Body of pancreas (tissue), 4 donors: ENCODE results near the gene ZNF532. TPM values are rescaled to one million over a fixed set of nuclear protein-coding genes. Genes with fewer than 3 reads are reported as not detected.
"Not testable (repeated sequence)": the region's sequence is repeated elsewhere in the genome, so short reads cannot be mapped to it uniquely, and the experiment has no call there.

ENCODE experiments used
- ATAC-seq: fragments of 150-250 bp; one replicate; pipeline ENCODE4 v1.9.1; 2016
- DNase-seq, 4 donors: peaks; one replicate each; pipeline ENCODE4 v3.0.0-alpha.2; 2019
- H3K27ac ChIP-seq, 4 donors: fragments of 200-600 bp; sonication (generic); 1 replicate in 3 of 4; 2 replicates in 1 of 4; pipeline versions ENCODE4 v1.5.1 to v1.6.1; 2016 to 2019; ENCODE audit warnings: mild to moderate bottlenecking in 1 of 4, mixed read lengths in 1 of 4, moderate library complexity in 1 of 4
- H3K27me3 ChIP-seq, 2 donors: fragments of 200-600 bp; sonication (generic); one replicate each; pipeline ENCODE4 v1.6.0; 2016; ENCODE audit warnings: mild to moderate bottlenecking in 1 of 2
- H3K36me3 ChIP-seq, 2 donors: fragments of 200-600 bp; sonication (generic); replicated peaks in 1 of 2; 2 replicates each; pipeline ENCODE4 v1.5.1; 2016; ENCODE audit warnings: low read depth in 2 of 2; ENCODE audit not compliant: insufficient read depth in 1 of 2
- H3K4me1 ChIP-seq: fragments of 200-600 bp; sonication (generic); one replicate; pipeline ENCODE4 v1.6.0; 2016
- H3K4me3 ChIP-seq, 2 donors: fragments of 200-600 bp; sonication (generic); 1 replicate in 1 of 2; 2 replicates in 1 of 2; pipeline ENCODE4 v1.5.1; 2016 to 2019
- H3K9me3 ChIP-seq, 3 donors: fragments of 200-600 bp; sonication (generic); 1 replicate in 2 of 3; 2 replicates in 1 of 3; pipeline ENCODE4 v1.5.1; 2016
- CTCF ChIP-seq, 7 experiments: fragments of 450-650 bp in 4 of 7; fragments of 200-600 bp in 3 of 7; sonication (generic) in 3 of 7; IDR thresholded peaks; one replicate each; pipeline ENCODE4 v1.5.1; 2016 to 2019; ENCODE audit warnings: antibody characterized with exemption in 7 of 7
- POLR2A ChIP-seq, 3 donors: fragments of 450-650 bp; IDR thresholded peaks; one replicate each; pipeline ENCODE4 v1.6.1; 2016; ENCODE audit warnings: antibody characterized with exemption in 3 of 3, mild to moderate bottlenecking in 2 of 3
- WGBS, 2 donors: methylation state at CpG; one replicate each; pipeline ENCODE4 v1.1.5; 2017; 5-methylcytosine and 5-hydroxymethylcytosine counted together
- intact Hi-C: fragments of 100-400 bp; cut with DNase I; formaldehyde crosslinking; loops from one replicate; pipeline ENCODE4 v1.15.1; 2023
- total RNA-seq, 2 donors: library from RNA; depleted of rRNA; stranded (reverse); fragments of >200 nt; gene quantifications; one replicate each; pipeline ENCODE4 v1.1.0, GENCODE V29; 2016

The ZNF532 gene
- total RNA-seq, 2 donors from 2014 or later = 12.2 to 52.1 TPM

- H3K4me3 ChIP-seq = no peak overlapping the region
- H3K9me3 ChIP-seq = no peaks in the 10 kb centered on the region
- DNase-seq (no peak), ATAC-seq (no peak)
- H3K27me3 ChIP-seq = no peaks in the 10 kb centered on the region
- H3K4me1 ChIP-seq = no peaks in the 10 kb centered on the region
- H3K27ac ChIP-seq = peak overlapping the region in 2 of 4 donors; percentile 8 to 29
- intact Hi-C loops = no loop called here
- H3K36me3 ChIP-seq = no peaks in the 10 kb centered on the region
- 64 to 70% methylated on average over 3 of the region's 3 CpGs for WGBS, 2 donors
- TF ChIP-seq POLR2A (IDR thresholded peaks at IDR 0.05) = no peak
- no peak for TF ChIP-seq CTCF (IDR thresholded peaks at IDR 0.05)
These were observed 35.4 kb upstream of the ZNF532 start for GRCh38 chr18:58829263-58829662.

GRCh38 chr18:58829886-58830285 lies 34.8 kb upstream of the ZNF532 start:
- H3K27ac ChIP-seq, H3K36me3 ChIP-seq, H3K4me3 ChIP-seq, intact Hi-C loops, H3K9me3 ChIP-seq, ATAC-seq, DNase-seq, H3K4me1 ChIP-seq, H3K27me3 ChIP-seq: not testable (repeated sequence)
- 63 to 79% methylated on average over 3 of the region's 3 CpGs for WGBS, 2 donors

GRCh38 chr18:58831606-58832005 lies 33.1 kb upstream of the ZNF532 start:
- no peak for ATAC-seq
- WGBS, 2 donors = 88 to 95% methylated on average over 1 of the region's 1 CpG
- Histone ChIP-seq H3K27ac (no peak overlapping the region), H3K4me3 (no peak overlapping the region), H3K9me3 (no peaks in the 10 kb centered on the region), H3K4me1 (no peaks in the 10 kb centered on the region), H3K36me3 (no peaks in the 10 kb centered on the region), H3K27me3 (no peaks in the 10 kb centered on the region)
- TF ChIP-seq CTCF (IDR thresholded peaks at IDR 0.05) (no peak), POLR2A (IDR thresholded peaks at IDR 0.05) (no peak)
- intact Hi-C loops = no loop called here
- no peak for DNase-seq

- Histone ChIP-seq H3K36me3 (no peaks in the 10 kb centered on the region), H3K27me3 (no peaks in the 10 kb centered on the region), H3K9me3 (no peaks in the 10 kb centered on the region), H3K4me1 (no peaks in the 10 kb centered on the region), H3K4me3 (no peak overlapping the region), H3K27ac (no peak overlapping the region)
- TF ChIP-seq POLR2A (IDR thresholded peaks at IDR 0.05) (no peak), CTCF (IDR thresholded peaks at IDR 0.05) (no peak)
- no peak for DNase-seq
- intact Hi-C loops = no loop called here
- 79 to 83% methylated on average over 4 to 5 of the region's 5 CpGs for WGBS, 2 donors
- no peak for ATAC-seq
These were observed 26.4 kb upstream of the ZNF532 start for GRCh38 chr18:58838165-58838860.

GRCh38 chr18:58838946-58839345 lies 25.7 kb upstream of the ZNF532 start:
- WGBS, 2 donors = 78 to 80% methylated on average over 6 of the region's 6 CpGs
- H3K27ac ChIP-seq = no peak overlapping the region
- ATAC-seq = no peak

More at GRCh38 chr18:58838946-58839345, 25.7 kb upstream of the ZNF532 start:
- Histone ChIP-seq H3K4me3 (no peak overlapping the region), H3K36me3 (no peaks in the 10 kb centered on the region), H3K9me3 (no peaks in the 10 kb centered on the region), H3K27me3 (no peaks in the 10 kb centered on the region), H3K4me1 (no peaks in the 10 kb centered on the region)
- TF ChIP-seq POLR2A (IDR thresholded peaks at IDR 0.05) (no peak), CTCF (IDR thresholded peaks at IDR 0.05) (no peak)
- no peak for DNase-seq
- intact Hi-C loops = no loop called here
